HFF-Myc (cell line): ENCODE data around the gene BID.

ENCODE experiments used
- DNase-seq: peaks from one replicate; pipeline ENCODE4 v3.0.0-alpha.2; 2011; ENCODE audit warnings: low read depth; ENCODE audit errors: extremely low read depth
- H3K4me3 ChIP-seq: replicated peaks from 2 replicates; pipeline ENCODE4 v1.5.1; 2011; ENCODE audit warnings: low read depth, mild to moderate bottlenecking, control low read depth, low read length
- CTCF ChIP-seq: IDR thresholded peaks from 2 replicates; pipeline ENCODE4 v1.5.1; 2012; ENCODE audit warnings: mild to moderate bottlenecking, low read depth, low read length, control low read depth; ENCODE audit errors: missing control alignments

The BID gene

GRCh38 chr22:17780116-17780740 is 6.0 kb upstream of the BID start:
- TF ChIP-seq CTCF = no peak
- H3K4me3 ChIP-seq = no peak overlapping the region
- DNase-seq = no peak

GRCh38 chr22:17779286-17780115 is 5.2 kb upstream of the BID start:
- H3K4me3 ChIP-seq = no peak overlapping the region
- no peak for DNase-seq
- no peak for TF ChIP-seq CTCF

- no peak for DNase-seq
- no peak overlapping the region for H3K4me3 ChIP-seq
- TF ChIP-seq CTCF = no peak
Observed at GRCh38 chr22:17778412-17778976, 4.2 kb upstream of the BID start.

GRCh38 chr22:17777717-17778044 is 3.4 kb upstream of the BID start:
- no peak for DNase-seq
- no peak overlapping the region for H3K4me3 ChIP-seq
- no peak for TF ChIP-seq CTCF

- DNase-seq = no peak
- H3K4me3 ChIP-seq = no peak overlapping the region
- TF ChIP-seq CTCF = no peak
Observed at GRCh38 chr22:17777005-17777716, 2.9 kb upstream of the BID start.

- no peak overlapping the region for H3K4me3 ChIP-seq
- DNase-seq = no peak
- no peak for TF ChIP-seq CTCF
Observed at GRCh38 chr22:17775781-17776465, 1.7 kb upstream of the BID start.
